ENCODE data around the gene SLC5A5. TPM values are rescaled to one million over a fixed set of nuclear protein-coding genes. Genes with fewer than 3 reads are reported as not detected.
"Not testable (repeated sequence)": the region's sequence is repeated elsewhere in the genome, so short reads cannot be mapped to it uniquely, and the experiment has no call there.

The SLC5A5 gene
- total RNA-seq, 1 experiment from 2014 or later = not detected

- no peak for DNase-seq (ENCODE audit: low read depth)
These were observed 490 bp upstream of the SLC5A5 start for GRCh38 chr19:17871032-17871877.

GRCh38 chr19:17872251-17873001 is 681 bp downstream of the SLC5A5 start:
- DNase-seq (ENCODE audit: low read depth) = no peak

- DNase-seq (ENCODE audit: low read depth) = no peak
These were observed 2.3 kb downstream of the SLC5A5 start for GRCh38 chr19:17873786-17874757.

GRCh38 chr19:17874758-17875135 is 3.0 kb downstream of the SLC5A5 start:
- DNase-seq (ENCODE audit: low read depth) = no peak

GRCh38 chr19:17877696-17878095 is 6.0 kb downstream of the SLC5A5 start:
- no peak for DNase-seq (ENCODE audit: low read depth)

GRCh38 chr19:17879466-17879865 is 7.7 kb downstream of the SLC5A5 start:
- DNase-seq (ENCODE audit: low read depth) = no peak

- DNase-seq (ENCODE audit: low read depth) = no peak
These were observed 10.0 kb downstream of the SLC5A5 start for GRCh38 chr19:17881701-17882100.

GRCh38 chr19:17883627-17884410 is 12.1 kb downstream of the SLC5A5 start:
- DNase-seq (ENCODE audit: low read depth) = no peak

GRCh38 chr19:17886515-17886914 is 14.8 kb downstream of the SLC5A5 start:
- DNase-seq (ENCODE audit: low read depth) = no peak

DNA sequence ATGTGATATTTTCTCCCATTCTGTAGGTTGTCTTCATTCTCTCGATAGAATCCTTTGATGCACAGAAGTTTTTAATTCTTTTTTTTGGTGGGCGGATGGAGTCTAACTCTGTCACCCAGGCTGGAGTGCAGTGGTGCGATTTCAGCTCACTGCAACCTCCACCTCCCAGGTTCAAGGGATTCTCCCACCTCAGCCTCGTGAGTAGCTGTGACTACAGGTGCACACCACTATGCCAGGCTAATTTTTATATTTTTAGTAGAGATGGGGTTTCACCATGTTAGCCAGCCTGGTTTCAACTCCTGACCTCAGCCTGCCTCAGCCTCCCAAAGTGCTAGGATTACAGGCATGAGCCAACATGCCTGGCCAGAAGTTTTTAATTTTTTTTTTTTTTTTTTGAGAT is 15.5 kb downstream of the SLC5A5 start:
- DNase-seq (ENCODE audit: low read depth) = not testable (repeated sequence)

GRCh38 chr19:17888260-17888659 is 16.5 kb downstream of the SLC5A5 start:
- DNase-seq (ENCODE audit: low read depth) = no peak

DNA sequence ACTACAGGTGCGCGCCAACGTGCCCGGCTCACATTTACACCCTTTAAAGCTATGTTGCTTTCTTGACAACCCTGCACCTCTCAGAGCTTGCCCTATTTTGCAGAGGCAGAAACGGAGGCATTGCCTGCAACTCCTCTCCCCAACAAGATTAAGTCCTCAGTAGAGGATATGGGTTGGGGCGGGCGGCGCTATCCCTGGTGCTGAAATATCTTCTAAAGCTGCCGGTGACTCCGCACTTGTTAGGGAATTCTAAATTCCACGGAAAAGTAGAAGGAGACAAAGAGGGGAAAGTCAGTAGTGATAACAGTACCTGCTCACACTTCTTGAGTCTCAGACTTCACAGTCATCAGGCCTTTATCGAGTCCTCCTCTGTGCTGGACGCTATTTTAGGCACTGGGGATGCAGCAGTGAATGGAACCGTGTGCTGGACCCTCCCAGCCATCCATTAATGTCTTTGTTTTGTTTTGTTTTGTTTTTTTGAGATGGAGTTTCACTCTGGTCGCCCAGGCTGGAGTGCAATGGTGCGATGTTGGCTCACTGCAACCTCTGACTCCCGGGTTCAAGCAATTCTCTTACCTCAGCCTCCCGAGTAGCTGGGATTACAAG is 18.0 kb downstream of the SLC5A5 start:
- peak; percentile 33 for DNase-seq (ENCODE audit: low read depth)

DNA sequence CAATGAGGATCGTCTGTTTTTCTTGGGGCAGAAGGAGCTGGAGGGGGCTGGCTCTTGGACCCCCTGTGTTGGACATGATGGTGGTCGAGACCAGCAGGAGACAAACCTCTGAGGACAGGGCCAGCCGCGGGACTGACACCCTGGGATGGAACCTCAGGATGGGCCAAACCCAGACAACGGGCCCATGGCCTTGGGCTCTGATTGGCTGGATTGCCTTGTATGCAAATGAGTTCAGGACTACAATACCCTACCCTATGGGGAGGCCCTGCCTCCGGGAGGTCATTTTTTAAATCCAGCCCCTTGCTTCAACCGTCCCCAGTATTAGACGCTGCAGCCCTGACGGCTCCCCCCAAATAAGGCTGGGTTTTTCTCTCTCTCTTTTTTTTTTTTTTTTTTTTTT is 22.0 kb downstream of the SLC5A5 start:
- no peak for DNase-seq (ENCODE audit: low read depth)

GRCh38 chr19:17902701-17903100 is 31.0 kb downstream of the SLC5A5 start:
- peak; percentile 86 for DNase-seq (ENCODE audit: low read depth)

GRCh38 chr19:17908244-17908643 is 36.5 kb downstream of the SLC5A5 start:
- no peak for DNase-seq (ENCODE audit: low read depth)

- DNase-seq (ENCODE audit: low read depth) = no peak
These were observed 37.4 kb downstream of the SLC5A5 start for GRCh38 chr19:17909003-17909732.

GRCh38 chr19:17910791-17911360 is 39.1 kb downstream of the SLC5A5 start:
- DNase-seq (ENCODE audit: low read depth) = no peak

GRCh38 chr19:17915940-17916593 is 44.3 kb downstream of the SLC5A5 start:
- DNase-seq (ENCODE audit: low read depth) = no peak

DNA sequence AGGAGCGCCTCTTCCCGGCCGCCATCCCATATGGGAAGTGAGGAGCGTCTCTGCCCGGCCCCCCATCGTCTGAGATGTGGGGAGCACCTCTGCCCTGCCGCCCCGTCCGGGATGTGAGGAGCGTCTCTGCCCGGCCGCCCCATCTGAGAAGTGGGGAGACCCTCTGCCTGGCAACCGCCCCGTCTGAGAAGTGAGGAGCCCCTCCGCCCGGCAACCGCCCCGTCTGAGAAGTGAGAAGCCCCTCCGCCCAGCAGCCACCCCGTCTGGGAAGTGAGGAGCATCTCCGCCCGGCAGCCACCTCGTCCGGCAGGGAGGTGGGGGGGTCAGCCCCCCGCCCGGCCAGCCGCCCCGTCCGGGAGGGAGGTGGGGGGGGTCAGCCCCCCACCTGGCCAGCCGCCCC is 46.4 kb downstream of the SLC5A5 start:
- DNase-seq (ENCODE audit: low read depth) = not testable (repeated sequence)
